MM.1S (cell line): ENCODE data around the gene APOA1.
"Not testable (repeated sequence)": the region's sequence is repeated elsewhere in the genome, so short reads cannot be mapped to it uniquely, and the experiment has no call there.

Experiments
- DNase-seq: peaks from one replicate; pipeline ENCODE4 v3.0.0-alpha.2; 2015
- H2AFZ ChIP-seq: fragments of 300-600 bp; sonication (generic); 2 replicates; pipeline ENCODE4 v1.6.0; 2016; ENCODE audit warnings: antibody characterized with exemption, low read length
- H3F3A ChIP-seq: fragments of 300-600 bp; sonication (generic); 2 replicates; pipeline ENCODE4 v1.6.1; 2016; ENCODE audit warnings: mild to moderate bottlenecking, antibody characterized with exemption, low read length, moderate library complexity, mixed read lengths; ENCODE audit not compliant: insufficient read depth
- H3K27ac ChIP-seq: fragments of 300-600 bp; sonication (generic); 2 replicates; pipeline ENCODE4 v1.5.1; 2016; ENCODE audit warnings: mild to moderate bottlenecking, low read length
- H3K27me3 ChIP-seq: fragments of 300-600 bp; sonication (generic); replicated peaks from 2 replicates; pipeline ENCODE4 v1.6.0; 2016; ENCODE audit warnings: low read length; ENCODE audit not compliant: insufficient read depth
- H3K36me3 ChIP-seq: fragments of 300-600 bp; sonication (generic); replicated peaks from 2 replicates; pipeline ENCODE4 v1.6.1; 2016; ENCODE audit warnings: mild to moderate bottlenecking, low read length, mixed read lengths; ENCODE audit not compliant: insufficient read depth
- H3K4me1 ChIP-seq: fragments of 300-600 bp; sonication (generic); 2 replicates; pipeline ENCODE4 v1.6.1; 2016; ENCODE audit warnings: low read length, mixed read lengths
- H3K4me2 ChIP-seq: fragments of 300-600 bp; sonication (generic); 2 replicates; pipeline ENCODE4 v1.6.0; 2016; ENCODE audit warnings: low read depth, low read length
- H3K4me3 ChIP-seq: fragments of 300-600 bp; sonication (generic); 2 replicates; pipeline ENCODE4 v1.5.1; 2016; ENCODE audit warnings: low read length, mixed read lengths
- H3K79me2 ChIP-seq: fragments of 300-600 bp; sonication (generic); 2 replicates; pipeline ENCODE4 v1.6.1; 2016; ENCODE audit warnings: mixed run types, low read length, mixed read lengths
- H3K9ac ChIP-seq: fragments of 300-600 bp; sonication (generic); 2 replicates; pipeline ENCODE4 v1.6.1; 2016; ENCODE audit warnings: low read length, mixed read lengths
- H3K9me2 ChIP-seq: fragments of 300-600 bp; sonication (generic); replicated peaks from 2 replicates; pipeline ENCODE4 v1.6.1; 2016; ENCODE audit warnings: mild to moderate bottlenecking, low read length, mixed read lengths; ENCODE audit not compliant: insufficient read depth
- H3K9me3 ChIP-seq: fragments of 300-600 bp; sonication (generic); replicated peaks from 2 replicates; pipeline ENCODE4 v1.6.1; 2016; ENCODE audit warnings: mild to moderate bottlenecking, low read length, mixed read lengths; ENCODE audit not compliant: insufficient read depth
- H4K20me1 ChIP-seq: fragments of 300-600 bp; sonication (generic); 2 replicates; pipeline ENCODE4 v1.6.1; 2016; ENCODE audit warnings: mild to moderate bottlenecking, low read length, moderate library complexity, mixed read lengths; ENCODE audit not compliant: insufficient read depth
- EZH2 ChIP-seq: fragments of 300-600 bp; sonication (generic); optimal IDR thresholded peaks from 2 replicates; pipeline ENCODE3; 2017; ENCODE audit warnings: low read depth, mild to moderate bottlenecking, antibody characterized with exemption, low read length, mixed read lengths
- EZH2phosphoT487 ChIP-seq: fragments of 300-600 bp; sonication (generic); IDR thresholded peaks from 2 replicates; pipeline ENCODE4 v1.6.1; 2018; ENCODE audit warnings: antibody characterized with exemption, low read length
- TF ChIP-seq, protein P1 (sequence below): fragments of 300-600 bp; sonication (generic); IDR thresholded peaks from 2 replicates; pipeline ENCODE4 v1.5.1; 2016; ENCODE audit warnings: antibody characterized with exemption, low read length, mixed read lengths

The APOA1 gene

DNA sequence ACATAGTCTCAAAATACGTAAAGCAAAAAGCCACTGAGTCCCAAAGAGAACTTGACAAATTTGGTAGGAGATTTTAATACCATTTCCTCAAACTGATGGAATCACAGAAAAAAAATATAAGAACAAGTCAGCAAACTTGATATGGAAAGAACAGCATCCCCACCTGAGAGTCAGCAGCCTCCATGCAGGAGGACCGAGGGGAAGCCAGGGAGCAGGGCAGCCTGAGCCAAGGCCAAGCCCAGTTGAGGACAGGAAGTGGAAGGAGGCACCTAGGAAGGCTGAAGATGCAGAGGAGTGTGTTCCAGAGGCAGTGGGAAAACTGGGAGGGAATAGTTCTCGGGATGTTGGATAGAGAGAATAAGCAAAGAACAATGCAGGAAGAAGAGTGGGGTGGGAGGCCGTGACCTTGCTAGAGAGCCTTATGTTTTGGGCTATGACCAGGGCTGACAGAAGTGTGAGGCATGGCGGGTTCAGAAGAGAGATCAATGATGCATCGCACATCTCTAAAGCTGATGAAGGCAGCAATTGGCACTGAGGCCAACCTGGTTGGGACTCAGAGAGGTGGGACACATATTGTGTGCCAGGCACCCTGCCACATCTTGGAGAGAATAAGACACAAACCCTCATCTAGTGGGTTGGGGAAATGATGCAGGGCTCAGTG, 29.7 kb downstream of the APOA1 start:
- H3K9me2 ChIP-seq = no peaks in the 10 kb centered on the region
- no peak for DNase-seq
- H3K4me3 ChIP-seq = no peak overlapping the region
- no peak overlapping the region for H3K4me2 ChIP-seq
- TF ChIP-seq EZH2phosphoT487 (no peak), EZH2 (no peak)
- TF ChIP-seq, protein P1, sequence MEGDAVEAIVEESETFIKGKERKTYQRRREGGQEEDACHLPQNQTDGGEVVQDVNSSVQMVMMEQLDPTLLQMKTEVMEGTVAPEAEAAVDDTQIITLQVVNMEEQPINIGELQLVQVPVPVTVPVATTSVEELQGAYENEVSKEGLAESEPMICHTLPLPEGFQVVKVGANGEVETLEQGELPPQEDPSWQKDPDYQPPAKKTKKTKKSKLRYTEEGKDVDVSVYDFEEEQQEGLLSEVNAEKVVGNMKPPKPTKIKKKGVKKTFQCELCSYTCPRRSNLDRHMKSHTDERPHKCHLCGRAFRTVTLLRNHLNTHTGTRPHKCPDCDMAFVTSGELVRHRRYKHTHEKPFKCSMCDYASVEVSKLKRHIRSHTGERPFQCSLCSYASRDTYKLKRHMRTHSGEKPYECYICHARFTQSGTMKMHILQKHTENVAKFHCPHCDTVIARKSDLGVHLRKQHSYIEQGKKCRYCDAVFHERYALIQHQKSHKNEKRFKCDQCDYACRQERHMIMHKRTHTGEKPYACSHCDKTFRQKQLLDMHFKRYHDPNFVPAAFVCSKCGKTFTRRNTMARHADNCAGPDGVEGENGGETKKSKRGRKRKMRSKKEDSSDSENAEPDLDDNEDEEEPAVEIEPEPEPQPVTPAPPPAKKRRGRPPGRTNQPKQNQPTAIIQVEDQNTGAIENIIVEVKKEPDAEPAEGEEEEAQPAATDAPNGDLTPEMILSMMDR = no peak
- H3K4me1 ChIP-seq = no peaks in the 10 kb centered on the region
- no peaks in the 10 kb centered on the region for H3K9me3 ChIP-seq
- no peaks in the 10 kb centered on the region for H3K79me2 ChIP-seq
- H3K36me3 ChIP-seq = no peaks in the 10 kb centered on the region
- no peak overlapping the region for H3K9ac ChIP-seq
- H4K20me1 ChIP-seq = no peaks in the 10 kb centered on the region
- H3K27ac ChIP-seq = no peak overlapping the region
- H3K27me3 ChIP-seq = no peaks in the 10 kb centered on the region
- H3F3A ChIP-seq = no peaks in the 10 kb centered on the region
- no peak overlapping the region for H2AFZ ChIP-seq

DNA sequence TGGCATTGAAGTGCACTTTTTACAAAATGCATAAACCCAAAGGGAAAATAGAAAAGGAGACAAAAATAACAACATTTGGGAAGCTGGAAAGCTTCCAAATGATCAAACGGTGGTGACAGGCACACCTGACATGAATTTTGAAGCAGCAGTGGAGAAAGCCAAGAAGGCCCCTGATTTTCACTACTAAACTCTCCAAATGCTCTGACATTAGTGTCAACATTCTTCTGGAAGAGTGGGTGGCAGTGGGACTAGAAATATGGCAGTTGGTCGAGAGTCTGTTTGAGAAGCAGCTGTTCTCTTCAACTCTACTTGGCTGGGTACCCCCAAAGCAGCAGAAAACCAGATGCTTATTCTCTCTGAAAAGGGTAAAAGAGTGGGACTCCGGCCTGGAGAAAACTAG, 33.4 kb downstream of the APOA1 start:
- Histone ChIP-seq H3F3A (no peaks in the 10 kb centered on the region), H3K36me3 (no peaks in the 10 kb centered on the region), H3K4me1 (no peaks in the 10 kb centered on the region), H3K4me2 (no peak overlapping the region), H3K9me3 (no peaks in the 10 kb centered on the region), H4K20me1 (no peaks in the 10 kb centered on the region), H3K4me3 (no peak overlapping the region), H3K79me2 (no peaks in the 10 kb centered on the region), H3K27ac (no peak overlapping the region), H3K27me3 (no peaks in the 10 kb centered on the region), H3K9me2 (no peaks in the 10 kb centered on the region), H3K9ac (no peak overlapping the region), H2AFZ (no peak overlapping the region)
- TF ChIP-seq, protein P1 = no peak
- DNase-seq = no peak

DNA sequence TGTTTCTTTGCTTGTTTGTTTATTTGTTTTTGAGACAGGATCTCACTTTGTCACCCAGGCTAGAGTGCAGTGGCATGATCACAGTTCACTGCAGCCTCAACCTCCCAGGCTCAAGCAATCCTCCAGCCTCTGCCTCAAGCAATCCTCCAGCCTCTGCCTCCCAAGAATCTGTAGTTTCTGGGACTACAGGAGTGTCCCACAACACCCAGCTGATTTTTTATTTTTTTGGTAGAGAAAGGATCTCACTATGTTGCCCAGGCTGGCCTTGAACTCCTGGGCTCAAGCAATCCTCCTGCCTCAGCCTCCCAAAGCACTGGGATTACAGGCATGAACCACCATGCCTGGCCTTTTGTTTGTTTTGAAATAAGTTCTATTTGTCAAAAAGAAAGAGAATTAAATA, 35.8 kb downstream of the APOA1 start:
- not testable (repeated sequence) for H4K20me1 ChIP-seq, H3K4me3 ChIP-seq, H3K9me3 ChIP-seq, H3K4me1 ChIP-seq, H3K27ac ChIP-seq, H3K36me3 ChIP-seq, H3K4me2 ChIP-seq, H3K9ac ChIP-seq, H2AFZ ChIP-seq, H3K27me3 ChIP-seq, DNase-seq, H3K9me2 ChIP-seq, H3F3A ChIP-seq, H3K79me2 ChIP-seq

DNA sequence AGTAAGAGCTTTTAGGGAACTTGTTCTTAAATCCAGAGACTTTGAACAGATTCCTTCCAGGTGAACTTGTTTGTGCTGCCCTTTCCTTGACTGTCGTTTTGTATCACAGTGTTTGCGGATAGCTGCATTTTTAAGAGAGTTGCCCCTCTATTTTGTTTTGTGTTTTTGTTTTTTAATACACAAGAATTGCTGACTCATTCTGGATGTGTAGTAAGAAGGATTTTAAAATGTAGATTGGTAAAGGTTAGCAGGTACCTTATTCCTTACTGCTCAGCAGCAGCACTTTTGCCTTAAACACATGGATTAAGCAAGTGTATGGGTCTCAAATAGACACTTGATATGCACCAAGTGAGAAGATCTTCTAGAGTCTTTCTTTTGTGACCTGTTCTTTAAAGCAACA, 36.8 kb downstream of the APOA1 start:
- Histone ChIP-seq H3K27ac (no peak overlapping the region), H3K36me3 (no peaks in the 10 kb centered on the region), H3F3A (no peaks in the 10 kb centered on the region), H4K20me1 (no peaks in the 10 kb centered on the region), H3K9me2 (no peaks in the 10 kb centered on the region), H3K9ac (no peak overlapping the region), H3K4me2 (no peak overlapping the region), H2AFZ (no peak overlapping the region), H3K4me3 (no peak overlapping the region), H3K27me3 (no peaks in the 10 kb centered on the region), H3K4me1 (no peaks in the 10 kb centered on the region), H3K9me3 (no peaks in the 10 kb centered on the region), H3K79me2 (no peaks in the 10 kb centered on the region)
- TF ChIP-seq EZH2phosphoT487 = no peak
- TF ChIP-seq EZH2 = no peak
- TF ChIP-seq, protein P1 = no peak
- no peak for DNase-seq
